ENCODE results near the gene PIK3CB.

GRCh38 chr3:138646008-138646407 is 188.7 kb downstream of the PIK3CB start:
- no peak for TF ChIP-seq CTCF (IDR thresholded peaks at IDR 0.05 in 4 of 5, conservative IDR thresholded peaks at IDR 0.05 in 1 of 5)
- TF ChIP-seq POLR2A (IDR thresholded peaks at IDR 0.05), result no peak
